Fibroblast of mammary gland (primary cell): ENCODE data around the gene ARFGEF3.

Experiments used
- DNase-seq: peaks from one replicate; pipeline ENCODE4 v3.0.0-alpha.2; 2010; ENCODE audit warnings: low read depth
- H3K4me3 ChIP-seq: 2 replicates; pipeline ENCODE4 v1.5.1; 2011; ENCODE audit warnings: low read depth, mild to moderate bottlenecking, low read length, moderate library complexity; ENCODE audit not compliant: control insufficient read depth
- TF ChIP-seq, protein P1 (sequence below): conservative IDR thresholded peaks from 2 replicates; pipeline ENCODE4 v1.5.1; 2011; ENCODE audit warnings: low read depth, low read length, inconsistent platforms; ENCODE audit not compliant: control insufficient read depth, insufficient read depth

Gene ARFGEF3

DNA sequence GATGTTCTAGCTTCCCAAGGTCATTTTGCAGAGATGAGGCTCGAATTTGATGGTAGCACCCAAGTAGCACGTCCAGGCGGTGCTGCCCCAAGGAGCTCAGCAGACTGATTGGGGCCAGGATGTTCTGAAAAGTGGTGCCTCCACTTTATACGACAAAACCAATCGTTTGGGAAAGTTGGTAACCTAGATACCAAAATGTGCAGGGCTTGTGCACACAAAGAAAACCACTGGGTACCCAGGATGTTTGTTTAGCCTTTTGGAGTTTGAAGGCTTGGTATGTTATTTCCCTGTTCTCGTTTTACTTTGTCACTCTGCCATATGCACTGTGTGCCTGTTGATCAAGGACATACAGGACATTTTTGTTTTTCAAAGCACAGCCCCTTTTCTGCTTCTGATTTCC lies 97.3 kb downstream of the ARFGEF3 start:
- no peak overlapping the region for H3K4me3 ChIP-seq
- TF ChIP-seq, protein P1, sequence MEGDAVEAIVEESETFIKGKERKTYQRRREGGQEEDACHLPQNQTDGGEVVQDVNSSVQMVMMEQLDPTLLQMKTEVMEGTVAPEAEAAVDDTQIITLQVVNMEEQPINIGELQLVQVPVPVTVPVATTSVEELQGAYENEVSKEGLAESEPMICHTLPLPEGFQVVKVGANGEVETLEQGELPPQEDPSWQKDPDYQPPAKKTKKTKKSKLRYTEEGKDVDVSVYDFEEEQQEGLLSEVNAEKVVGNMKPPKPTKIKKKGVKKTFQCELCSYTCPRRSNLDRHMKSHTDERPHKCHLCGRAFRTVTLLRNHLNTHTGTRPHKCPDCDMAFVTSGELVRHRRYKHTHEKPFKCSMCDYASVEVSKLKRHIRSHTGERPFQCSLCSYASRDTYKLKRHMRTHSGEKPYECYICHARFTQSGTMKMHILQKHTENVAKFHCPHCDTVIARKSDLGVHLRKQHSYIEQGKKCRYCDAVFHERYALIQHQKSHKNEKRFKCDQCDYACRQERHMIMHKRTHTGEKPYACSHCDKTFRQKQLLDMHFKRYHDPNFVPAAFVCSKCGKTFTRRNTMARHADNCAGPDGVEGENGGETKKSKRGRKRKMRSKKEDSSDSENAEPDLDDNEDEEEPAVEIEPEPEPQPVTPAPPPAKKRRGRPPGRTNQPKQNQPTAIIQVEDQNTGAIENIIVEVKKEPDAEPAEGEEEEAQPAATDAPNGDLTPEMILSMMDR, result no peak
- no peak for DNase-seq

DNA sequence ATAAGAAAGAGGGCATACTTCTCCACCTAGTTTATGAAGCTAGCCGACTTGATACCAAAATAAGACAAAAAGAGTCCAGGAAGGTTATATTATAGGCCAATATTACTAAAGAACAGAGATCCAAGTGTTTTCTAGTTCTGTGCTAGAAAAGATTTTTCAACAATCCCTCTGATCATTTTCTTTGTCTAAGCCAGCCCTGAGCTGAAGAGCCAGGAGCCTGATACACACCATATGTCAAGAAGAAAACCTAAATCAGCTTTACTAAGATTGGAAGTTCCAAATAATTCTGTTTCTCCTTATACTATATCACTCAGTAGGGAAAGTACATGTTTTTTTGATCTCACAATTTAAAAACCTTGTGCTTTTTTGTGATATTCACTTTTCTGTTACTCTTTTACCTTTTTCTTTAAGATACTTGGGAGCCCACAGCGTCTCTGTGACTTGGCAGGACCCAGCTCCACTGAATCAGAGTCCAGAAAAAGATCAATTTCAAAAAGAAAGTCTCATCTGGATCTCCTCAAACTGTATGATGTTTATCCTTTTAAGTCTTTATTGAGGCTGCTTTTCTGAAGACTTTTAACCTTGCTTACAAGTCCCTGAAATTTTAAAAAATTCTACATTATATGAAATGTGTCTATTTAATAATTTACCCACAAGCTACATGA lies 99.5 kb downstream of the ARFGEF3 start:
- TF ChIP-seq, protein P1, result no peak
- DNase-seq, result no peak
- no peak overlapping the region for H3K4me3 ChIP-seq

DNA sequence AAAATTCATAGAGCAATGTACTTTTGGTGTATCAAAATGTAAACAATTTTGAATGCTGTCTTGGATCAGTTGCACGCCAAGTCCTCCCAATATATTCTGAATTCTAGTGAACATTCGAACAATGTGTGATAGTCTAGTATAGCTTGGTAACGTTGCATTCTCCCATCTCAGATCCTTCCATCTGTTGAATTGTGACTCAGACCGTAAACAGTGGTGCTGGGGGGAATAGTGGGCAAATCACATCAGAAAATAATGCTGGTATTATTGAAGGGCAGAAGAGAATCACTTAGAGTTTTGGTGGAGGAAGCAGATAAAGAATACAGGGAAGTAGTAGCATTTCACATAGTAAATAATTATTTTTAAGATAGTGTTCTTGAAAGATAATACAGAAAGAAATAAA lies 102.2 kb downstream of the ARFGEF3 start:
- H3K4me3 ChIP-seq, result no peak overlapping the region
- TF ChIP-seq, protein P1, result no peak
- no peak for DNase-seq

DNA sequence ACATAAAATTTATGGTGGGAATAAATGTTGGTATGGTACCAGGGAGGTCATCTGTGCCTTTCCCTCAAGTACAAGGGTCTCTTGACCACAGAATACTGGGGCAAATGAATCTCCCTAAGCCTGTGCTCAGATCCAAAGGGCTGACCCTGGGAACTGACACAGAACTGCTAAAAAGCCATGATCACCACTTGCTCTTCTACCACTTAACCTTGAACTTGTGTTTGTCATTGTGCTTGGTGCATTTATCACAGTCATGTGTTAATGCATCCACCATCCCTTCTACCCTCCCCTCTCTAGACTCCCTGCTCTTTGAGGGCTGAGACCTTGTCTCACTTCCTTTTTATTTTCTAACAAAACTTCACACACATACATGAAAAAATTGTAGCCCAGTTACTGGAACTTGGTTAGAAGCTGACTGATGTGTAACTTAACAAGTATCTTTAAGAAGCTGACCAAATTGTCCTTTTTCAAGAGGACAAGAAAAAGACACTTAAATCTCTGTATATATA lies 102.7 kb downstream of the ARFGEF3 start:
- H3K4me3 ChIP-seq, result no peak overlapping the region
- TF ChIP-seq, protein P1, result no peak
- DNase-seq, result no peak

DNA sequence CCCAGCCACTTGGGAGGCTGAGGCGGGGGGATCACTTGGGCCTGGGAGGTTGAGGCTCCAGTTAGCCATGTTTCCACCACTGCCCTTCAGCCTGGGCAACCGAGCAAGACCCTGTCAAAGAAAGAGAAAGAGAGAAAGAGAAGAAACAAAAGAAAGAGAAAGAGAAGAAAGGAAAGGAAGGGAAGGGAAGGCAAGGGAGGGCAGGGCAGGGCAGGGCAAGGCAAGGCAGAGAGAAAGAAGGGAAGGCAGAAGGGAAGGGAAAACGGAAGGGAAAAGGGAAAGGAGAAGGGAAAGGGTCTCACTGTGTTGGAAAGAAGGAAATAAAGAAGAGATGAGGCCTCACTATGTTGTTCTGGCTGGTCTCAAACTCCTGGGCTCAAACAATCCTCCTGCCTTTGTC lies 104.4 kb downstream of the ARFGEF3 start:
- no peak for DNase-seq
- H3K4me3 ChIP-seq, result no peak overlapping the region
- TF ChIP-seq, protein P1, result no peak

DNA sequence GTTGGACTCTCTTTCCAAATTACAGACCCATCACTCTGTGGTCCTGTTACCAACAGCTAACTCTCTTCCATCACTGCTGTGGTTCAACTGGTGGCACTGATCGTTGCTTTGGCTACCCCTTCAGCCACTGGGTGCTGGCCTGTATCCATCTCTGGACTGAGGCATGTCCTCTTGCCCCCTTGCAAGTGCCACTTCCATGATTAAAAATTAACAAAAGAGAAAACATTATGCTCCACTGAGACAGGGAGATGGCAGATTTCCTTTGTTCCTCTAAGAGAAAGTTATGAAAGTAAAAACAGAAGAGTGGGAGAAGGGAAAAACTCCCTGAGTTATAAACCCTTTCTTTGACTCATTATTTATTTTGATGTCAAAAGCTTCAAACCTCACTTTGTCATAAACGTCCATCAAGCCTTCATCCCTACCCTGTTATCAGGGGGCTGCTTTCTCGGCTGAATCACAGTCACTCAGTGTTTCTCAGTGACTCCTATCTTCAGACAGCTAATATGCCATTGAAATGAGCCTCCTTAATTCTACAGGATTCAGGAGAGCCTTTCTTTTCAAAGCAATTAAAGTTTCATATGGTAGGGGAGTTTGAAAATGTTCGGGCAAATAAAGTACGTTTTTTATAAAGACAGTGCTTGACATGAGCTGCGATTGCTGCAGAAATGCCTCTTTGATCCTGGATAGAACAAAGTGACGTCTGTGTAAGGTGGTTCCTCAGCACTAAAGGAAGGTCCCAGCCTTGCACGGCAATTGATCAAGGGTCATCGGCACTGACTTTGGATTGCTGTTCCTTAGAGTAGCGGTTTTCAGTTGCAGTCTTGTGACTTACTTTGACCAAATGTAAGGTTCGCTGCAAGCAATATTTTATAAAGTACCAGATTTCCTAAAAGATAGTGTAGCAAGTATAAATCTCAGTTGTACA lies 106.5 kb downstream of the ARFGEF3 start:
- no peak overlapping the region for H3K4me3 ChIP-seq
- no peak for DNase-seq
- TF ChIP-seq, protein P1, result no peak
